Right ventricle myocardium superior (tissue), 1 donor: ENCODE results near the gene MAS1L. TPM values are rescaled to one million over a fixed set of nuclear protein-coding genes. Genes with fewer than 3 reads are reported as not detected.
"Not testable (repeated sequence)": the region's sequence is repeated elsewhere in the genome, so short reads cannot be mapped to it uniquely, and the experiment has no call there.

Experiments used
- ATAC-seq: fragments of 200-7000 bp; cut with Tn5 transposase; one replicate; pipeline ENCODE4 v1.9.1; 2020; ENCODE audit warnings: mild to moderate bottlenecking; ENCODE audit not compliant: poor library complexity
- DNase-seq: peaks from one replicate; pipeline ENCODE4 v3.0.0-alpha.2; 2020
- intact Hi-C: fragments of 100-400 bp; cut with DNase I; formaldehyde crosslinking; loops from one replicate; pipeline ENCODE4 v1.11.2; 2022
- total RNA-seq: library from RNA; stranded (reverse); fragmentation: NEBNext Ultra II Directional; extraction: Animal tissue kit (Norgen Biotek cat#: 25700); gene quantifications from one replicate; pipeline ENCODE4 v1.2.1, GENCODE V29; 2021
- donor health status: DM: no; HTN: yes; CAD: no; lungs with severe emphysema.

Gene MAS1L
- total RNA-seq, 1 donor from 2014 or later = not detected

DNA sequence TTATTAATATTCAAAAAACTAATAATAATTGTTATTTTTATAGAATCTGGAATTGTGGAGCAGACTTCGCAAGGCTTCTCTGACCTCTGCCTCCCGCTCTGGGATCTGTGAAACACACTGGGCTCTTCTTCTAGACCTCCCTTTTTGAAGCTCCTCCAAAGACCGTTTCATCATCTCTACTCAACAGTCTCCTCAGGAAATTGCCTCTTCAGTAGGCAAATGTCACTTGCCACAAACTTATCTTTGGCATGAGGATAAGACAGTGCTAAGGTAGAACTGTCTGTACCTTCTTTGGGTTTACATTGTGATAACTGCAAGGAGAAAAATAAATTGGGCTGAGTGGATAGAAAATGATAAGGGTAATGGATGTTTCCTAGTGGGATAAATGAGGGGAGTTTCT is 2.3 kb upstream of the MAS1L start:
- ATAC-seq (no peak), DNase-seq (no peak)
- intact Hi-C loops = no loop called here

GRCh38 chr6:29489286-29489685 is 1.5 kb upstream of the MAS1L start:
- ATAC-seq = no peak
- intact Hi-C loops = no loop called here
- DNase-seq = no peak

DNA sequence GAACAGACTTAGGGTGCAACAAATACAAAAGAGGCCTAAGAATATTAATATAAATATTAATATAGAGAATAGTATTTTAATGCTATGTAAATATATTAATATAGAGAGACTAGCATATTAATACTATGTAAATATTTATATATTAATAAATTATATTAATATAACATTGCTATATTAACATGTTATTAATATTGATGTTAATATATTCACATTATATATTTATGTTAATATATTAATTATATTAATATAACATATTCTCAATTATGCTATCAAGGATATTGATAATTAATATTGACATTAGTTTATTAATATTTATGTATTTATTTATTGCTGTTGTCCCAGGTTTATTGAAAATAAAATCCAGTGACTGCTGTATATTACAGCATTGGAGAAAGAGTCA is 1.1 kb upstream of the MAS1L start:
- intact Hi-C loops = no loop called here
- no peak for DNase-seq
- ATAC-seq = no peak

GRCh38 chr6:29487131-29487530 is 625 bp downstream of the MAS1L start:
- intact Hi-C loops = no loop called here
- DNase-seq (no peak), ATAC-seq (no peak)

GRCh38 chr6:29486577-29486976 is 1.2 kb downstream of the MAS1L start:
- DNase-seq = no peak
- ATAC-seq = no peak
- intact Hi-C loops = no loop called here

DNA sequence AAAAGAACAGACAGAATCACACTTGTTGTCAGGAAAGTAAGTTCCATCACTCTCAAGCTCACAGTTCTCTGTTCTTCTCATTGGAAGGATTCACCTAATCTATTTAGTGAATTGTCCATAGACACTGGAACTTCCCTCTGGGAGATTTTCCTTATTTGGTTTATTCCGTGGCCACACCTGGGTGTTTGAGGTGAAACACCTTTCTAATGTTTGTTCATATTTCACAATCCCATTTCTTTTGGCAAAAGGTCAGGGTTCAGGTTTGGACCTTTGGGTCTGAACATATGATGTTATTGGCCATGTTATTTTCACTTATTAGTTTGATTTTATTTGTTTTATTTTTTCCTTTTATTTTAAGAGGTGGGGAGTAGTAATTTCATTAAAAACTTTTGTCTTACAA is 4.0 kb downstream of the MAS1L start:
- intact Hi-C loops = no loop called here
- ATAC-seq = no peak

DNA sequence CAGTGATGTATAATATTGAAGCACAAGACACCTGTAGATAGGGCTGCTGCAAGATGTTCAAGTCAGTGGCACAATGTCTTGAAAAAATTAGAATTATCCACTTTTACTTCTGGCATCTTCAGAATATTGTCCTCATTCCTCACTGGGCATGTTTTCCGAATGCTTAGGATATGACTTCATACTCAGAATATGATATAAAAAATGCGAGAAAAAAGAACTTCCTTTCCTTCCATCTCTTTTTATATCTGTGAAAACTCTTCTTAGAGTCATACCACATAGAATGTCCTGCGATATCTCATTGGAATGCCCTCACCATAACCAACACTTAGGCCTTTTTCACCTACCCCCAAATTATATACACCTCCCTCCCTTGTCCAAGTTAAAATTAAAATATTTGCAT is 4.6 kb downstream of the MAS1L start:
- intact Hi-C loops = no loop called here
- DNase-seq (no peak), ATAC-seq (no peak)

More for the DNA sequence above, 4.0 kb downstream of the MAS1L start:
- DNase-seq = no peak

- intact Hi-C loops = no loop called here
- ATAC-seq = no peak
- no peak for DNase-seq
These were observed 8.2 kb downstream of the MAS1L start for GRCh38 chr6:29479560-29479959.

DNA sequence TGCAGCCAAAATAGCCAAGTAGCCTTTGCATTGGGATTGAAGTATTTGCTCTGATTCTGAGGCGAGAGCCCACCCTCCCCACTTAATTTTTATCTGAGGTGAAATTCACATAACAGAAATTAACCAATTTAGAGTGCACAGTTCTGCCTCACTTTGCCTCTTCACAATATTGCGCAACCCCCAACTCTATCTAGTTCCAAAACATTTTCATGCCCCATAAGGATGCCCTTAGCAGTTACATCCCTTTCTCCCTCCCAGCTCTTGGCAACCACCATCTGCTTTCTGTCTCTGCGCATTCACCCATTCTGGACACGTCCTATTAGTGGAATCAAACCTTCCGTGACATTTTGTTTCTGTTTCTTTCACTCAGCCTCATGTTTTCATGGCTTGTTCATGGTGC is 9.0 kb downstream of the MAS1L start:
- DNase-seq = no peak
- no peak for ATAC-seq
- intact Hi-C loops = no loop called here

GRCh38 chr6:29477923-29478450 is 9.8 kb downstream of the MAS1L start:
- DNase-seq (no peak), ATAC-seq (no peak)
- intact Hi-C loops = no loop called here

GRCh38 chr6:29474996-29475395 is 12.8 kb downstream of the MAS1L start:
- intact Hi-C loops = no loop called here
- ATAC-seq = no peak
- DNase-seq = no peak

DNA sequence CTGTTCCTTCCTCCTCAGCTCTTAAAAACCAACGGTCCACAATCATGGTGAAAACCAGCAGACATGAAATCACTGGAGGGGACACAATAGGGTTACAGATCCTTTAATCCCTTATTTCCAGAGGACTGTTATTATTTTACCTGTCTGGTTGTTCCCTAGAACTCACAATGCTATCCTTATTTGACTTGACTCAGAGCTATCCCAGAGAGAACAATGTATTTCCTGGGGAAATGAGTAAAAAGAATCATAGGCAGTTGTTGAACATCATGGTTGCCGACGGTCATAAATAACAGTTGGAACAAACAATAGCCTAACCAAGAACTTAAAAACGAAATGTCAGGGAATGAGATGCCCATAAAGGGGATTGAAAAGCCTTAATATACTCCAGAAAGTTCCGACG is 21.5 kb downstream of the MAS1L start:
- DNase-seq = no peak
- ATAC-seq = no peak
- intact Hi-C loops = no loop called here

GRCh38 chr6:29465801-29466200 is 22.0 kb downstream of the MAS1L start:
- DNase-seq (no peak), ATAC-seq (no peak)
- intact Hi-C loops = no loop called here

DNA sequence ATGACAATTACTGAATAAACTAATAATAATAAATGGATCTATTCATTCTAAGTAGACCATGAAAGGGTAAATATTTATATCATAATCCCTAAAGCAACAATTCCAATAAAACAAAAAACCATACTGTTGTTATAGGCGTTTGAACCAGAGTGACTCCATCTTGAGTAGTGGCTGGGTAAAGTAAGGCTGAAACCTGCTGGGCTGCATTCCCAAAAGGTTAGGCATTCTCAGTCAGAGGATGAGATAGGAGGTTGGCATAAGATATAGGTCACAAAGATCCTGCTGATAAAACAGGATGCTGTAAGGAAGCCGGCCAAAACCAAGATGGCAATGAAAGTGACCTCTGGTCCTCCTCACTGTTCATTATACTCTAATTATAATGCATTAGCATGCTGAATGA is 22.5 kb downstream of the MAS1L start:
- DNase-seq (no peak), ATAC-seq (no peak)
- intact Hi-C loops = no loop called here

DNA sequence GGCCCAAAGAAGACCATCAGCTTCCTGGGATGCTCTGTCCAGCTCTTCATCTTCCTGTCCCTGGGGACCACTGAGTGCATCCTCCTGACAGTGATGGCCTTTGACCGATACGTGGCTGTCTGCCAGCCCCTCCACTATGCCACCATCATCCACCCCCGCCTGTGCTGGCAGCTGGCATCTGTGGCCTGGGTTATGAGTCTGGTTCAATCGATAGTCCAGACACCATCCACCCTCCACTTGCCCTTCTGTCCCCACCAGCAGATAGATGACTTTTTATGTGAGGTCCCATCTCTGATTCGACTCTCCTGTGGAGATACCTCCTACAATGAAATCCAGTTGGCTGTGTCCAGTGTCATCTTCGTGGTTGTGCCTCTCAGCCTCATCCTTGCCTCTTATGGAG is 25.7 kb downstream of the MAS1L start:
- intact Hi-C loops = no loop called here
- DNase-seq = no peak
- ATAC-seq = no peak

DNA sequence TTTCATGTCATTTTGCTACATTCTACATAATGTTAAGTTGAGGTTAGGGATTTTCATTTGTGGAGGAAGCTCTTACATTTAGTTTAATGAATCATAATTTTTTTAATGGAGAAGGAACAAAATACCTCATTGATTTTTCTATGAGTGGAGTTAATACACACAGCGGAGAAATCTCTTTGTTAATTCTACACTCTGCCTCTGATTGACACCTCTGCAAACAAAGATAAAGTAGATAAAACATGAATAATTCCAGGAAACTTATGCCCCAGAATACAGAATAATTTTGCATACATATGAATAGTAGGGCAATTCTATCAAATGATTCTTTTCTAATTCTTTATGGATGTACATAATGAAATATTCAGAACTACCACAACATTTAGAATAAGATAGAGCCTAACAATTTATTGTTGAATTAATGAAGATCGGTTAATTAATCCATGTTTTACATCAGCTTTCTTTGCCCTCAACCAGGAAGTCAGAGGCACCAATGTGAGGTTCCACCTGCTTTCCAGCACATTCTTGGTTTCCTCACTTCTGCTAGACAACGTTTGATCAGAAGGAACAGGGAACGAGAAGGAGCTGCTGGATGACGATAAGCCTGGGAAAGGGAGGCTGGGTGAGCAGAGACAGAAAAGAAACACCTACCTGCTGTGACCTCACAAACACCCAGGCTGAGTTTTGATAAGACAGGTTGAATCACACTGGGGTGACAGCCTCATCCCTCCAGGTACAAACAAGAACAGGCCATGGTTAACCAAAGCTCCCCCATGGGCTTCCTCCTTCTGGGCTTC is 26.5 kb downstream of the MAS1L start:
- ATAC-seq (no peak), DNase-seq (no peak)
- intact Hi-C loops = no loop called here

DNA sequence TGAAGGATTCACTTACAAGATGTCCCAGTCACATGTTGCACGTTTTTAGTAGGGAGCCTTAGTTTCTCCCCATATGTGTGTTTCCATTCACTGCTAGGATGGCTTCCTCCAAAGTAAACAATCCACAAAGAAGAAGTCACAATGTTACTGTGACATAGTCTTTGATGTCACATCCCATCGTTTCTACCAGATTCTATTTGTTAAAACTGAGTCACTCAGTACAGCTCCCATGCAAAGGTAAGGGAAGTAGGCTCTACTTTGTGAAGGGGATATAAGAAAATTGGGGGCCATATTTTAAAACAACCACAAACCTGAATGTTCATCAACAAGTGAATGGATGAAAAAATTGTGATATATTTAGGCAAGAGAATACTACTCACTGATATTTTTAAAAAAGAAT is 30.8 kb downstream of the MAS1L start, which contains the start of the genes OR11A1 and OR2H1:
Gene OR11A1 (minus strand): TSS at position 101 of the 400 bp plus-strand sequence. CDS start 29,430 bp downstream, outside the sequence.
Gene OR2H1 (plus strand): TSS at position 185 of the 400 bp plus-strand sequence. CDS start 4,615 bp downstream, outside the sequence.
- ATAC-seq (no peak), DNase-seq (no peak)
- intact Hi-C loops = no loop called here

GRCh38 chr6:29451471-29452193 is 36.1 kb downstream of the MAS1L start:
- DNase-seq (no peak), ATAC-seq (no peak)
- intact Hi-C loops = no loop called here

GRCh38 chr6:29447670-29448069 is 40.1 kb downstream of the MAS1L start:
- intact Hi-C loops = no loop called here
- ATAC-seq (no peak), DNase-seq (no peak)

GRCh38 chr6:29444031-29444430 is 43.7 kb downstream of the MAS1L start:
- DNase-seq, intact Hi-C loops, ATAC-seq: not testable (repeated sequence)
